WERI-Rb-1 (cell line): ENCODE results near the gene RELN.

Experiments
- DNase-seq: peaks from one replicate; pipeline ENCODE4 v3.0.0-alpha.2; 2020
- H3K27ac ChIP-seq: fragments of 250-450 bp; sonication (Bioruptor Pico); 2 replicates; pipeline ENCODE4 v1.5.1; 2020; ENCODE audit warnings: mild to moderate bottlenecking, moderate library complexity
- H3K27me3 ChIP-seq: fragments of 250-450 bp; sonication (Bioruptor Pico); 2 replicates; pipeline ENCODE4 v1.5.1; 2021; ENCODE audit warnings: mild to moderate bottlenecking, low read depth, moderate library complexity; ENCODE audit not compliant: insufficient read depth, severe bottlenecking
- H3K36me3 ChIP-seq: fragments of 250-450 bp; sonication (Bioruptor Pico); 2 replicates; pipeline ENCODE4 v1.5.1; 2020; ENCODE audit warnings: mild to moderate bottlenecking, moderate library complexity
- H3K4me3 ChIP-seq: 2 replicates; pipeline ENCODE4 v1.5.1; 2011; ENCODE audit warnings: low read depth, mild to moderate bottlenecking, control low read depth, low read length
- H3K9me3 ChIP-seq: fragments of 250-450 bp; sonication (Bioruptor Pico); 2 replicates; pipeline ENCODE4 v1.5.1; 2021; ENCODE audit warnings: mild to moderate bottlenecking, moderate library complexity; ENCODE audit not compliant: severe bottlenecking
- CTCF ChIP-seq: IDR thresholded peaks from 2 replicates; pipeline ENCODE4 v1.5.1; 2011; ENCODE audit warnings: low read depth, mild to moderate bottlenecking, control low read depth, inconsistent platforms, low read length

RELN gene

GRCh38 chr7:103445228-103446048, 544.0 kb downstream of the RELN start:
- no peak for TF ChIP-seq CTCF
- H3K4me3 ChIP-seq = no peak overlapping the region

GRCh38 chr7:103439661-103440060, 549.8 kb downstream of the RELN start:
- H3K27ac ChIP-seq = no peak overlapping the region
- no peak for TF ChIP-seq CTCF
- no peak for DNase-seq
- no peaks in the 10 kb centered on the region for H3K36me3 ChIP-seq
- no peaks in the 10 kb centered on the region for H3K27me3 ChIP-seq
- no peak overlapping the region for H3K4me3 ChIP-seq
- H3K9me3 ChIP-seq = no peaks in the 10 kb centered on the region

More at GRCh38 chr7:103445228-103446048, 544.0 kb downstream of the RELN start:
- no peaks in the 10 kb centered on the region for H3K27me3 ChIP-seq
- no peak for DNase-seq
- H3K36me3 ChIP-seq = no peaks in the 10 kb centered on the region
- H3K9me3 ChIP-seq = no peaks in the 10 kb centered on the region
- no peak overlapping the region for H3K27ac ChIP-seq

DNA sequence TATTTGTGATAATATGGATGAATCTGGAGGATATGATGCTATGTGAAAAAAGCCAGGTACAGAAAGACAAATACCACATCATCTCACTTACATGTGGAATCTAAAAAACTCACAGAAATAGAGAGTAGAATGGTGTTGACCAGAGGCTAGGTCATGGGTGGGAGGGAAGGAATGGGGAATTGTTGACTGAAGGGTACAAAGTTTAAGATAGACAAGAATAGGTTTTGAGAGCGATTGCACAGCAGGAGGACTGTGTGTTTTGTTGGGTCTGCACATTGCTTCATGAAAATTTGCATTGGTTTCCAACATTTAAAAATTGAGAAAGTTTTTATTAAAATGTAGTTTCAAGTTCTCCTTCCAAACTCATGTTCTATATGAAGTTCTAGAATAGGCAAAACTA, 551.8 kb downstream of the RELN start:
- Histone ChIP-seq H3K9me3 (peaks cover 2% of the 10 kb centered on the region), H3K27ac (no peak overlapping the region), H3K36me3 (no peaks in the 10 kb centered on the region), H3K4me3 (no peak overlapping the region), H3K27me3 (no peaks in the 10 kb centered on the region)
- no peak for DNase-seq
- no peak for TF ChIP-seq CTCF

DNA sequence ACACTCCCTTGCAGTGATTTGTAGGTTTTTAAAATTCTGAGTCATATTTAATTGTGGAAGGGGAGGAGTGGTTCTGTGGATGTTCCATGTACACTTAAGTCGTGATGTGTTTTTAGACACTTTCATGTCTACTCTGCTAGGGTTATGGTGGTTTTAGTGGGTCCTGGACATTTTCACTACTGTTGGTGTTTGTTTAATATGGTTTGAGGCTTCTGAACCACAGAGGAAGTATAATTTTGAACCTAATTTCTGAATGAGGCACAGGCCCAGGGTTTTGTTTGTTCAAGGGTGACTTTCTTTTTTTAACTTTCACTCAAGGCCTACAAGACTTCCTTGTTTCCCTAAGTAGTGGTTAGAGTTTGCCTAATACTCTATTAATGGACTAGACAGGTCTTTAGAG, 556.7 kb downstream of the RELN start:
- DNase-seq = no peak
- peaks cover 2% of the 10 kb centered on the region for H3K9me3 ChIP-seq
- H3K27ac ChIP-seq = no peak overlapping the region
- no peak for TF ChIP-seq CTCF
- H3K27me3 ChIP-seq = no peaks in the 10 kb centered on the region
- H3K4me3 ChIP-seq = no peak overlapping the region
- H3K36me3 ChIP-seq = no peaks in the 10 kb centered on the region

- no peak overlapping the region for H3K27ac ChIP-seq
- H3K27me3 ChIP-seq = no peaks in the 10 kb centered on the region
- no peak for TF ChIP-seq CTCF
- no peak for DNase-seq
- no peak overlapping the region for H3K4me3 ChIP-seq
- no peaks in the 10 kb centered on the region for H3K36me3 ChIP-seq
- H3K9me3 ChIP-seq = no peaks in the 10 kb centered on the region
Observed at GRCh38 chr7:103425177-103425576, 564.3 kb downstream of the RELN start.
